Adrenal gland (tissue), 12 donors: Measurements from ENCODE around the gene GPATCH11. TPM values are rescaled to one million over a fixed set of nuclear protein-coding genes. Genes with fewer than 3 reads are reported as not detected.

Experiments used
- DNase-seq, 7 donors: peaks; one replicate each; pipeline ENCODE4 v3.0.0-alpha.2; 2019 to 2020
- H3K27ac ChIP-seq, 5 donors: fragments of 200-600 bp; sonication (generic) in 4 of 5; 1 replicate in 3 of 5; 2 replicates in 2 of 5; pipeline versions ENCODE4 v1.5.1 to v1.8.0; 2016 to 2020; ENCODE audit warnings: mild to moderate bottlenecking in 1 of 5
- H3K27me3 ChIP-seq: fragments of 200-600 bp; 2 replicates; pipeline ENCODE4 v1.8.0; 2021
- H3K36me3 ChIP-seq, 2 donors: fragments of 200-600 bp; replicated peaks in 1 of 2; 1 replicate in 1 of 2; 2 replicates in 1 of 2; pipeline versions ENCODE4 v1.5.1 to v1.8.0; 2018 to 2022
- H3K4me1 ChIP-seq, 2 donors: fragments of 200-600 bp; replicated peaks in 1 of 2; 1 replicate in 1 of 2; 2 replicates in 1 of 2; pipeline versions ENCODE4 v1.5.1 to v1.8.0; 2018 to 2021
- H3K4me3 ChIP-seq, 4 donors: fragments of 200-600 bp; sonication (generic) in 3 of 4; one replicate each; pipeline ENCODE4 v1.5.1; 2016 to 2018
- H3K9me3 ChIP-seq, 3 donors: fragments of 200-600 bp; sonication (generic) in 1 of 3; replicated peaks in 1 of 3; 1 replicate in 2 of 3; 2 replicates in 1 of 3; pipeline versions ENCODE4 v1.5.1 to v1.8.0; 2016 to 2021
- CTCF ChIP-seq, 6 experiments: fragments of 450-650 bp in 4 of 6; fragments of 200-600 bp in 2 of 6; sonication (generic) in 1 of 6; IDR thresholded peaks; 1 replicate in 5 of 6; 2 replicates in 1 of 6; pipeline versions ENCODE4 v1.5.1 to v1.8.0; 2016 to 2021; ENCODE audit warnings: antibody characterized with exemption in 6 of 6, mild to moderate bottlenecking in 2 of 6, moderate library complexity in 1 of 6
- POLR2A ChIP-seq, 2 donors: fragments of 450-650 bp; IDR thresholded peaks; one replicate each; pipeline ENCODE4 v1.6.1; 2017; ENCODE audit warnings: antibody characterized with exemption in 2 of 2, mild to moderate bottlenecking in 2 of 2, moderate library complexity in 1 of 2
- WGBS, 4 donors: extraction: QIAGEN DNeasy Blood & Tissue Kit in 2 of 4; methylation state at CpG; one replicate each; pipeline versions ENCODE4 v1.1.5 to v1.1.7; 2013 to 2017; 5-methylcytosine and 5-hydroxymethylcytosine counted together
- intact Hi-C, 2 donors: fragments of 100-400 bp; cut with DNase I; formaldehyde crosslinking; loops; one replicate each; pipeline versions ENCODE4 v1.14.1 to v1.15.0; 2022 to 2023
- polyA plus RNA-seq, 3 donors: library from polyadenylated mRNA; stranded (reverse); fragments of 200-250 nt in 2 of 3; fragments of 350-450 nt in 1 of 3; fragmentation: Illumina TruSeq in 1 of 3; extraction: RNeasy Lipid Tissue Mini Kit (QIAGEN cat#74804) in 1 of 3; gene quantifications; one replicate each; pipeline ENCODE4 v1.2.3, GENCODE V29; 2013 to 2014
- total RNA-seq, 9 donors: library from RNA; depleted of rRNA in 4 of 9; stranded (reverse); fragments of >200 nt in 4 of 9; fragments of 120-200 nt in 1 of 9; fragmentation: NEBNext Ultra II Directional in 1 of 9; extraction: Animal tissue kit (Norgen Biotek cat#: 25700) in 1 of 9; gene quantifications; one replicate each; pipeline versions ENCODE4 v1.1.0 to v1.2.4, GENCODE V29; 2013 to 2023
- donor health status: healthy with polysubstance abuse.
- donor health status: Bipolar disorder and iron deficiency.
- donor health status: DM: yes; HTN: yes; CAD: no.
- donor health status: DM: no; HTN: no; CAD: no.
- donor health status: DM: no; HTN: no; CAD: no.
- donor health status: DM: yes; HTN: yes; CAD: no.

GPATCH11 gene
- total and polyA plus RNA-seq, 12 donors = 5.6 to 19.0 (median 9.4) TPM

- no peak overlapping the region for H3K4me3 ChIP-seq
Observed at GRCh38 chr2:37148325-37148724, 64.0 kb downstream of the GPATCH11 start.

More at GRCh38 chr2:37148325-37148724, 64.0 kb downstream of the GPATCH11 start:
- TF ChIP-seq POLR2A (IDR thresholded peaks at IDR 0.05) (no peak), CTCF (IDR thresholded peaks at IDR 0.05) (no peak)
- Histone ChIP-seq H3K27ac (no peak overlapping the region), H3K36me3 (peaks cover 0 to 46% of the 10 kb centered on the region in 2 donors), H3K27me3 (no peaks in the 10 kb centered on the region), H3K4me1 (no peaks in the 10 kb centered on the region), H3K9me3 (no peaks in the 10 kb centered on the region)
- intact Hi-C loops = no loop called here
- DNase-seq = no peak
- 94 to 98% (median 96%) methylated on average over 7 of the region's 7 CpGs for WGBS, 4 donors

Other genes starting within 250 kb of the GPATCH11 start
- 10 to 100 TPM; 12.3 to 36.9 (median 22.6) TPM for gene STRN, start 118.0 kb upstream of the GPATCH11 start, total RNA-seq
- gene STRN, start 118.0 kb upstream of the GPATCH11 start, polyA plus RNA-seq = 10 to 100 TPM in 1 of 3 donors, 1 to 10 TPM in 2; 2.6 to 13.4 (median 3.4) TPM
- 10 to 100 TPM; 17.5 to 34.3 (median 22.6) TPM for gene HEATR5B, start 146 bp upstream of the GPATCH11 start, total RNA-seq
- 10 to 100 TPM in 2 of 3 donors, 1 to 10 TPM in 1; 7.4 to 15.4 (median 12.3) TPM for gene HEATR5B, start 146 bp upstream of the GPATCH11 start, polyA plus RNA-seq
- 10 to 100 TPM; 17.3 to 48.5 (median 35.7) TPM for gene EIF2AK2, start 72.5 kb downstream of the GPATCH11 start, total RNA-seq
- 10 to 100 TPM in 1 of 3 donors, 1 to 10 TPM in 2; 5.6 to 35.4 (median 7.7) TPM for gene EIF2AK2, start 72.5 kb downstream of the GPATCH11 start, polyA plus RNA-seq
- not detected for gene SULT6B1, start 104.2 kb downstream of the GPATCH11 start, total RNA-seq
- gene SULT6B1, start 104.2 kb downstream of the GPATCH11 start, polyA plus RNA-seq = not detected
- gene CEBPZOS, start 112.0 kb downstream of the GPATCH11 start, total RNA-seq = 10 to 100 TPM; 27.9 to 84.6 (median 55.1) TPM
- 100 to 1,000 TPM in 1 of 3 donors, 10 to 100 TPM in 2; 74.8 to 186 (median 90.0) TPM for gene CEBPZOS, start 112.0 kb downstream of the GPATCH11 start, polyA plus RNA-seq
- 100 to 1,000 TPM in 1 of 9 donors, 10 to 100 TPM in 8; 27.2 to 111 (median 62.2) TPM for gene CEBPZ, start 147.1 kb downstream of the GPATCH11 start, total RNA-seq
- 10 to 100 TPM; 75.7 to 89.8 (median 78.8) TPM for gene CEBPZ, start 147.1 kb downstream of the GPATCH11 start, polyA plus RNA-seq
- gene NDUFAF7, start 147.1 kb downstream of the GPATCH11 start, total RNA-seq = 10 to 100 TPM; 15.4 to 35.7 (median 24.1) TPM
- gene NDUFAF7, start 147.1 kb downstream of the GPATCH11 start, polyA plus RNA-seq = 10 to 100 TPM; 31.9 to 42.5 (median 31.9) TPM
- gene PRKD3, start 240.3 kb downstream of the GPATCH11 start, total RNA-seq = 100 to 1,000 TPM in 1 of 9 donors, 10 to 100 TPM in 8; 31.7 to 136 (median 54.3) TPM
- gene PRKD3, start 240.3 kb downstream of the GPATCH11 start, polyA plus RNA-seq = 10 to 100 TPM; 10.9 to 69.1 (median 15.3) TPM